Naive B cell (primary cell): ENCODE data around the gene SLC4A4. TPM values are rescaled to one million over a fixed set of nuclear protein-coding genes. Genes with fewer than 3 reads are reported as not detected.
A peak's percentile ranks its signal among the peaks of the same experiment; 100 is the strongest.

ENCODE experiments used
- ATAC-seq, 2 donors: fragments of 150-1000 bp; cut with Tn5 transposase; 2 replicates each; pipeline ENCODE4 v1.10.0; 2021; ENCODE audit warnings: low read depth in 2 of 2, mild to moderate bottlenecking in 2 of 2, moderate library complexity in 2 of 2
- DNase-seq: peaks from one replicate; pipeline ENCODE4 v3.0.0; 2022
- H3K27ac Mint-ChIP-seq, 6 donors: one replicate each; pipeline ENCODE4 v1.8.0; 2020 to 2022; ENCODE audit warnings: mild to moderate bottlenecking in 6 of 6, mixed read lengths in 6 of 6, moderate library complexity in 5 of 6, inconsistent platforms in 2 of 6
- H3K27me3 Mint-ChIP-seq, 3 donors: one replicate each; pipeline ENCODE4 v1.8.0; 2021 to 2022; ENCODE audit warnings: mixed read lengths in 3 of 3, mild to moderate bottlenecking in 1 of 3
- H3K36me3 Mint-ChIP-seq, 2 donors: one replicate each; pipeline ENCODE4 v1.8.0; 2020 to 2022; ENCODE audit warnings: mixed read lengths in 2 of 2, inconsistent platforms in 1 of 2, mild to moderate bottlenecking in 1 of 2
- H3K4me1 Mint-ChIP-seq, 3 donors: one replicate each; pipeline ENCODE4 v1.8.0; 2020 to 2022; ENCODE audit warnings: mixed read lengths in 3 of 3, inconsistent platforms in 1 of 3, mild to moderate bottlenecking in 1 of 3, moderate library complexity in 1 of 3
- H3K4me3 Mint-ChIP-seq, 8 donors: one replicate each; pipeline ENCODE4 v1.8.0; 2020 to 2022; ENCODE audit warnings: mild to moderate bottlenecking in 8 of 8, mixed read lengths in 8 of 8, moderate library complexity in 8 of 8, inconsistent platforms in 2 of 8
- H3K9me3 Mint-ChIP-seq, 7 donors: one replicate each; pipeline ENCODE4 v1.8.0; 2020 to 2022; ENCODE audit warnings: mixed read lengths in 7 of 7, mild to moderate bottlenecking in 5 of 7, inconsistent platforms in 2 of 7, moderate library complexity in 1 of 7
- polyA plus RNA-seq, 6 donors: library from polyadenylated mRNA; unstranded; fragments of 300-500 nt; fragmentation: Illumina TruSeq; gene quantifications; one replicate each; pipeline ENCODE4 v1.2.3, GENCODE V29; 2021; ENCODE audit warnings: low read depth in 6 of 6

Gene SLC4A4
- polyA plus RNA-seq, 6 donors from 2014 or later = not detected

GRCh38 chr4:71559957-71560571 lies 221.2 kb downstream of the SLC4A4 start:
- ATAC-seq (no peak), DNase-seq (no peak)
- Mint-ChIP-seq H3K9me3 (no peaks in the 10 kb centered on the region), H3K27me3 (no peaks in the 10 kb centered on the region), H3K4me3 (no peak overlapping the region), H3K36me3 (no peaks in the 10 kb centered on the region), H3K4me1 (no peaks in the 10 kb centered on the region), H3K27ac (no peak overlapping the region)

DNA sequence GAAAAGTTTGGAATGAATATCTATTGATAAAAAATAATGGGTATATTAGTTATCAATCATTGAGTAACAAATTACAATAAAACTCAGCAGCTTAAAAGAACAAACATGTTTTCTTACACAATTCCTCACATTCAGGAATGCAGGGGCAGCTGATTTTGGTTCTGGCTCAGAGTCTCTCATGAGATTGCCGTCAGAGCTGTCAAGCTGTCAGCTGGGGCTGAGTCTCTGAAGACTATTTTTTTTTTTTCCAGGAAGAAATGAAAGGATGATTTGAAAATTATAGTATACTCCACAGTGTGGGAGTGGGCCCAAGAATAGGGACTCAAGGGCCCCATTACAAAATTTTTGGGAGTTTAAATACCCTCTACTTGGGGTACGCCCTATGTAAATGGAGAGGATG lies 226.0 kb downstream of the SLC4A4 start:
- DNase-seq = no peak
- H3K36me3 Mint-ChIP-seq = no peaks in the 10 kb centered on the region
- H3K27me3 Mint-ChIP-seq = no peaks in the 10 kb centered on the region
- H3K9me3 Mint-ChIP-seq = no peaks in the 10 kb centered on the region
- no peak overlapping the region for H3K27ac Mint-ChIP-seq
- no peaks in the 10 kb centered on the region for H3K4me1 Mint-ChIP-seq
- no peak overlapping the region for H3K4me3 Mint-ChIP-seq
- ATAC-seq = no peak

DNA sequence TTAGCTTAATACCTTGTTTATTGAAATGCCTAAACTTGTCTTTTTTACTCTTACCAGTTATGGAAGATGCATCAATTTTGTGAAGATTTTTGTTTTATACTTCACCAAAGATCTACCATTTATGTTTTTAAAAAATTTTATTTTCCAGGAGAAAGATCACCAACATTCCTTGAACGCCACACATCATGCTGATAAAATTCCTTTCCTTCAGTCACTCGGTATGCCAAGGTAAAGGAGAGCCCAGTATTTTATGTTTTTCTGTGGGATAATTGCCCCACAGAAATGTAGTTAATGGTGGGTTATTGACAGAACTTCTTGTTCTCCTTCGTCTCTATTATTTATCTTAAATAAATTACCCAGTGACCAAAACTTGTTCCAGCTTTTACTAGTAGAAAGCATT lies 228.0 kb downstream of the SLC4A4 start:
- DNase-seq (no peak), ATAC-seq (no peak)
- H3K4me3 Mint-ChIP-seq = no peak overlapping the region
- no peaks in the 10 kb centered on the region for H3K9me3 Mint-ChIP-seq
- no peaks in the 10 kb centered on the region for H3K27me3 Mint-ChIP-seq
- no peaks in the 10 kb centered on the region for H3K4me1 Mint-ChIP-seq
- no peaks in the 10 kb centered on the region for H3K36me3 Mint-ChIP-seq
- no peak overlapping the region for H3K27ac Mint-ChIP-seq

DNA sequence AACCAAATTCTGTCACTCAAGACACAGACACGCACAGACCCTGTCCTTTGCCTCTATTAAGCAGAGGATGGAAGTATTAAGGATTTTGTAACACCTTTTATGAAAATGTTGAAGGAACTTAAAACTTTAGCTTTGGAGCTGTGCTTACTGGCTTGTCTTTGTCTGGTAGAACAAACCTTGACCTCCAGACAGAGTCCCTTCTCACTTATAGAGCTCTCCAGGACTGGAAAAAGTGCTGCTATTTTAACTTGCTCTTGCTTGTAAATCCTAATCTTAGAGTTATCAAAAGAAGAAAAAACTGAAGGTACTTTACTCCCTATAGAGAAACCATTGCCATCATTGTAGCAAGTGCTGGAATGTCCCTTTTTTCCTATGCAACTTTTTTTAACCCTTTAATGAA lies 229.3 kb downstream of the SLC4A4 start:
- no peak overlapping the region for H3K27ac Mint-ChIP-seq
- H3K27me3 Mint-ChIP-seq = no peaks in the 10 kb centered on the region
- ATAC-seq (no peak), DNase-seq (no peak)
- no peak overlapping the region for H3K4me3 Mint-ChIP-seq
- H3K9me3 Mint-ChIP-seq = peaks cover 0 to 5% (median 0%) of the 10 kb centered on the region in 7 donors
- no peaks in the 10 kb centered on the region for H3K36me3 Mint-ChIP-seq
- no peaks in the 10 kb centered on the region for H3K4me1 Mint-ChIP-seq

- Mint-ChIP-seq H3K4me1 (no peaks in the 10 kb centered on the region), H3K27ac (peak overlapping the region in 1 of 6 donors; percentile 78), H3K9me3 (peaks cover 0 to 16% (median 6%) of the 10 kb centered on the region in 7 donors), H3K36me3 (no peaks in the 10 kb centered on the region), H3K27me3 (peaks cover 0 to 8% (median 0%) of the 10 kb centered on the region in 3 donors), H3K4me3 (no peak overlapping the region)
- no peak for ATAC-seq
- no peak for DNase-seq
Measured at GRCh38 chr4:71570492-71570891, 231.7 kb downstream of the SLC4A4 start.

GRCh38 chr4:71571346-71571745 lies 232.5 kb downstream of the SLC4A4 start:
- peaks cover 0 to 10% (median 0%) of the 10 kb centered on the region in 3 donors for H3K27me3 Mint-ChIP-seq
- no peak overlapping the region for H3K4me3 Mint-ChIP-seq
- H3K4me1 Mint-ChIP-seq = no peaks in the 10 kb centered on the region
- no peak overlapping the region for H3K27ac Mint-ChIP-seq
- DNase-seq = no peak
- no peak for ATAC-seq
- no peaks in the 10 kb centered on the region for H3K36me3 Mint-ChIP-seq
- H3K9me3 Mint-ChIP-seq = peaks cover 0 to 16% (median 6%) of the 10 kb centered on the region in 7 donors

- Mint-ChIP-seq H3K4me1 (no peaks in the 10 kb centered on the region), H3K27ac (peak overlapping the region in 1 of 6 donors; percentile 47), H3K9me3 (peaks cover 3 to 22% (median 6%) of the 10 kb centered on the region in 7 donors), H3K4me3 (peak overlapping the region in 1 of 8 donors; percentile 23), H3K36me3 (no peaks in the 10 kb centered on the region), H3K27me3 (no peaks in the 10 kb centered on the region)
- DNase-seq (no peak), ATAC-seq (no peak)
Measured at GRCh38 chr4:71583971-71584370, 245.2 kb downstream of the SLC4A4 start.

DNA sequence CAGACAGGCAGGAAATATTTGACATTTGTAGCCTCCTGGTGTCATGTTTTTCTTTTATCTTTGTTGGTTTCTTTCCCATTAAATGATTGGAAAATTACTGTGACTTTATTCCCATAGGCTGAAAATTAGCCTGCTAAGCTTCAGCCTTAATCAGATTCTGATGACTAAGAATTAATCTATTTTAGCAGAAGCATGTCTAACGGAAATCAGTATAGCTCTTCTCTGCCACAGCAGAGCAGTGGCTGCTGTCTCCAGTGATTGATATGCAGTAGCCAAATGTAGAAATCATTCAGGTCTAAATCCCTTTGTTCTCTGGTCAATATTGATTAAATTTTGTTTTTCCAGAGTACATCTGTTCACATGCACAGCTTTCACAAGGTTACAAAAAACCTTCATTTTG lies 245.8 kb downstream of the SLC4A4 start:
- DNase-seq (no peak), ATAC-seq (no peak)
- Mint-ChIP-seq H3K36me3 (no peaks in the 10 kb centered on the region), H3K27me3 (no peaks in the 10 kb centered on the region), H3K27ac (no peak overlapping the region), H3K9me3 (peaks cover 4 to 23% (median 6%) of the 10 kb centered on the region in 7 donors), H3K4me1 (no peaks in the 10 kb centered on the region), H3K4me3 (no peak overlapping the region)

DNA sequence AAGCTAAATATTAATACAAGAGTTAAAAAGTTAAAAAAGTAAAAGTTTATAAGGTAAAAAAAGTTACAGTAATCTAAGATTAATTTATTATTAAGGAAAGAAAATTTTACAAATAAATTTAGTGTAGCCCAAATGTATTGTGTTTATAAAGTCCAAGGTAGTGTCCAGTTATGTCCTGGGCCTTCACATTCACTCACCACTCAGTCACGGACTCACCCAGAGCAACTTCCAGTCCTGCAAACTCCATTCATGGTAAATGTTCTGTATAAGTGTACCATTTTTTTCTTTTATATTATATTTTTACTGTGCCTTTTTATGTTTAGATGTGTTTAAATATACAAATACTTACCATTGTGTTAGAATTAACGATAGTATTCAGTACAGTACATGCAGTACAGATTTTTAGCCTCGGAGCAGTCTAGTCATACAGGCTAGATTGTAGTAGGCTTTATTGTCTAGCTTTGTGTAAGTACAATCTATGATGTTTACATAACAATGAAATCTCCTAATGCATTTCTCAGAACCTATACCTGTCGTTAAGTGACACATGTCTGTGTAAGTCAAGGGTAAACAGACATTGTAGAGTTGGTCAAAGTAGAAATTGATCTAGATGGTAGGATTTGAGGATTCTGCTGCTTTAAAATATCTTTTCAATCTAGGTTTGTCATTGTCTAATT lies 247.4 kb downstream of the SLC4A4 start:
- H3K27me3 Mint-ChIP-seq = no peaks in the 10 kb centered on the region
- no peaks in the 10 kb centered on the region for H3K4me1 Mint-ChIP-seq
- no peak for ATAC-seq
- H3K27ac Mint-ChIP-seq = no peak overlapping the region
- no peaks in the 10 kb centered on the region for H3K36me3 Mint-ChIP-seq
- no peak overlapping the region for H3K4me3 Mint-ChIP-seq
- peaks cover 5 to 23% (median 9%) of the 10 kb centered on the region in 7 donors for H3K9me3 Mint-ChIP-seq
- DNase-seq = no peak

DNA sequence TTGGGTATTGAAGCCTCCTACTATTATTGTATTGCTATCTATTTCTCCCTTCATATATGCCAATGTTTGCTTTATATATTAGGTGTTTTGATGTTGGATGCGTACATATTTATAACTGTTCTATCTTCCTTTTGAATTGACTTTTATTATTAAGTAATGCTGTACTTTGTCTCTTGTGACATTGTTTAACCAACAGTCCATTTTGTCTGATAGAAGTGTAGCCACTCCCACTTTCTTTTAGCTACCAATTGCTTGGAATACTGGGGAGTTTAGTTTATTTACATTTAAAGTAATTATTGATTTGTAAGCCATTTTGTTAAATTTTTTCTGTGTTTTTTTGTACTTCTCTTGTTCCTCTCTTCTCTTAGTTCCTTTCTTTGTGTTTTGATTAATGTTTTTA lies 249.2 kb downstream of the SLC4A4 start:
- Mint-ChIP-seq H3K9me3 (peaks cover 4 to 11% (median 5%) of the 10 kb centered on the region in 7 donors), H3K36me3 (no peaks in the 10 kb centered on the region), H3K4me3 (no peak overlapping the region), H3K4me1 (no peaks in the 10 kb centered on the region), H3K27me3 (peaks cover 0 to 7% (median 0%) of the 10 kb centered on the region in 3 donors), H3K27ac (no peak overlapping the region)
- no peak for DNase-seq
- ATAC-seq = no peak

GRCh38 chr4:71592793-71593192 lies 254.0 kb downstream of the SLC4A4 start:
- Mint-ChIP-seq H3K27ac (no peak overlapping the region), H3K4me3 (no peak overlapping the region), H3K9me3 (peaks cover 0 to 11% (median 4%) of the 10 kb centered on the region in 7 donors), H3K4me1 (no peaks in the 10 kb centered on the region), H3K36me3 (no peaks in the 10 kb centered on the region), H3K27me3 (peaks cover under 1 to 22% (median 7%) of the 10 kb centered on the region in 3 donors)
- no peak for ATAC-seq
- DNase-seq = no peak

DNA sequence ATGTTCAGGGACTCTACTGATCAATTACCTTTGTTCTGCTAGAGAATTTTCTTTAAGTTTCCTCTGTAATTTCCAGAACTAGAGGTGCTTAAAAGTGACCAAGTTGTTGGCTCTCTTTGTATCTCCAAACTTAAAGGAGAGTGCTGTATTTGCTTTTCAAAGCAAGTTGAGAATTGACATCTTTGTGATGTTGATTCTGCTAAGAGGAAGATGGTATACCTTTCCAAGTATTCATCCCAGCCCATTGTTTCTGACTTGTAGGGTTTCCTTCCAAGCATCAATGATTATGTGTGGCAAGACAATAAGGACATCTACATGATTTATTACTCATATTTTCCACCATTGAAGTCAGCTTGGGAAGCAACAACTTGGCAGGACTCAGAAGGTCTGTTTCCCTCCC lies 254.5 kb downstream of the SLC4A4 start:
- peaks cover 4 to 25% (median 7%) of the 10 kb centered on the region in 3 donors for H3K27me3 Mint-ChIP-seq
- peaks cover 0 to 11% (median 5%) of the 10 kb centered on the region in 7 donors for H3K9me3 Mint-ChIP-seq
- no peak for ATAC-seq
- H3K27ac Mint-ChIP-seq = no peak overlapping the region
- no peak for DNase-seq
- no peaks in the 10 kb centered on the region for H3K4me1 Mint-ChIP-seq
- no peaks in the 10 kb centered on the region for H3K36me3 Mint-ChIP-seq
- H3K4me3 Mint-ChIP-seq = no peak overlapping the region

GRCh38 chr4:71595576-71596108 lies 256.8 kb downstream of the SLC4A4 start:
- Mint-ChIP-seq H3K27me3 (peaks cover 4 to 30% (median 7%) of the 10 kb centered on the region in 3 donors), H3K27ac (no peak overlapping the region), H3K36me3 (no peaks in the 10 kb centered on the region), H3K4me1 (no peaks in the 10 kb centered on the region), H3K9me3 (peaks cover 0 to 3% (median 0%) of the 10 kb centered on the region in 7 donors), H3K4me3 (no peak overlapping the region)
- ATAC-seq = no peak
- DNase-seq = no peak

DNA sequence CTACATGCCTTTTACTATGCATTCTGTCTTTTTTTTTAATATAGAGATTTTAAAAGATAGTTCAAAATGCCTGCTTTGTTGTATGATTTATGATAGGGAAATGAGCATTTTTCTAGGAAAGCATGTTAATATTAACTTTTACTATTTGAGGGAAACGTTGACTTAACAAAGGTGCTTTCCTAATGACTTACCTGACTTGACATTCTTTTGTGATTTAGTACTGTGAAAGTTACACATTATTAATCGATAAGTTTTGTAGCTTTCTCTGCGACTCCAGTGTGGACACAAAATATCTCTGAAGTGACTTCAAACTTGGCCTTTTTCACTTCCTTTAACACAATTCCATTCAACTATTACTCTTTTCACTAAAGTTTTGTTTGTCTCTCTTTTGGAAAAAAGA lies 260.8 kb downstream of the SLC4A4 start:
- no peaks in the 10 kb centered on the region for H3K36me3 Mint-ChIP-seq
- H3K4me3 Mint-ChIP-seq = no peak overlapping the region
- H3K4me1 Mint-ChIP-seq = no peaks in the 10 kb centered on the region
- H3K27me3 Mint-ChIP-seq = peaks cover 0 to 21% (median 4%) of the 10 kb centered on the region in 3 donors
- no peak for DNase-seq
- peaks cover 0 to 5% (median 0%) of the 10 kb centered on the region in 7 donors for H3K9me3 Mint-ChIP-seq
- no peak for ATAC-seq
- no peak overlapping the region for H3K27ac Mint-ChIP-seq
